DMS 273 treated with DMSO at 0.1 percent for 48 hours (cell line): ENCODE measurements around the gene KCTD19.

Experiments
- DNase-seq: peaks from one replicate; lab custom pipeline; 2025; lab: John Stamatoyannopoulos, UW

Gene KCTD19

GRCh38 chr16:67242138-67242730, 84.3 kb downstream of the KCTD19 start:
- no peak for DNase-seq

DNA sequence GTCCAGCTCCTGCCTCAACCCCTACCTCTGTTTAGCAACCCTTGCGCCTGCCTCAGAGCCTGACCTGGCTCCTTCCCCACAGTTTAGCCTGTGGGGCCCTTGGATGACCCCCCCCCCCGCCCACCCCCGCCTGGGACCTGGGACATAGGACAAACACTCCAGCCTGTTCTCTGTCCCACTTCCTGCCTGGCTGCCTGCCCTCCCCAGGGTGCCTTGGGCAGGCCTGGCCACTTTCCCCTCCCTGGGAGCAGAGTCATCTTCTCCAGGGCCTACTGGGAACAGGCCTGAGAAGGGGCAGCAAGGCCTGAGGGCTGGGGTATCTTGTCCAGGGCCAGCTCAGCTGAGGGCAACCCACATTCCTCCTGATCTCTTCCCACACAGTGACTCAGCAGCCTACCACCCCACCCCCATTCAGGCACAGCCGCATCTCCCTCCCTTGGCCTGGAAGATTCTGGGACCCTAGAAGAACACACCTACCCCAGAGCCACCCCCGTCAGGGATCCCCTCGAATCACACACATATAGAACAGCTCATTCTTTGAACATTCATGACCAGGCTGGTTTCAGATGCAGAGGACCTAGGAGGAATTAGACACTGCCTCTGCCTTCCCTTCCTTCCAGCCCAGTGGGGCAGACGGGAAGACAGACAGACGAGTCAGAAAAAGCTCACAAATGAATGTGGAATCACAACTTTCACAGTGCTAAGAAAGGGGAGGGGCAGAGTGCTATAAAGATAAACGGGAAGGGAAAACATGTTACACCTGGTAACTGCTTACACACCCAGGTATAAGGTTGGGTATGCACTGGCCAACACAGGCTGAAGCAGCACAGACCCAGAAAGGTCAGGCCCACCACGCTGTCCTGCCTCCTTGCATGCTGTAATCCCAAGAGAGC, 85.3 kb downstream of the KCTD19 start:
- DNase-seq = no peak

- DNase-seq = no peak
Measured at GRCh38 chr16:67240506-67240905, 86.0 kb downstream of the KCTD19 start.
